HepG2 (cell line): ENCODE results near the gene COG5. TPM values are rescaled to one million over a fixed set of nuclear protein-coding genes. Genes with fewer than 3 reads are reported as not detected.

ENCODE experiments used
- ATAC-seq: fragments of 200-7000 bp; cut with Tn5 transposase; 3 replicates; pipeline ENCODE4 v1.9.1; 2020; ENCODE audit warnings: mild to moderate bottlenecking, moderate library complexity
- BruUV-seq: library from RNA; stranded (reverse); fragments of 400-500 nt; replicated peaks from 2 replicates; lab custom pipeline; 2021; lab: Mats Ljungman, UMichigan
- CTCF ChIA-PET: fragments of 300-600 bp; formaldehyde crosslinking; extraction: SDS; loops from one replicate; lab custom pipeline; 2021; ENCODE audit warnings: low total read pairs, inconsistent platforms, low intra/inter-chr PET ratio; lab: Yijun Ruan, JAX
- POLR2A ChIA-PET: fragments of 350-600 bp; sonication (Branson Sonifier 250); formaldehyde crosslinking; loops from one replicate; lab custom pipeline; 2020; ENCODE audit warnings: antibody characterized with exemption, inconsistent platforms; lab: Yijun Ruan, JAX
- DNase-seq: peaks from one replicate; pipeline ENCODE4 v3.0.0-alpha.2; 2015; ENCODE audit warnings: low spot score
- FAIRE-seq: peaks from 3 replicates; lab custom pipeline; 2011; peaks lifted over from hg19 to GRCh38; lab: Jason Lieb, UNC
- H2AFZ ChIP-seq: one replicate; pipeline ENCODE4 v1.6.1; 2011; ENCODE audit warnings: low read length, inconsistent platforms
- H3K27ac ChIP-seq: fragments of 300-600 bp; 3 replicates; pipeline ENCODE4 v1.8.0; 2011; ENCODE audit warnings: mixed run types, mild to moderate bottlenecking, mixed read lengths, low read length, inconsistent platforms; ENCODE audit not compliant: insufficient read depth; ENCODE audit errors: extremely low read length
- H3K27me3 ChIP-seq, 2 experiments: fragments of 200-600 bp in 1 of 2; 2 replicates in 1 of 2; 3 replicates in 1 of 2; pipeline versions ENCODE4 v1.6.0 to v1.8.0; 2011; ENCODE audit warnings: low read length in 2 of 2, mild to moderate bottlenecking in 2 of 2, moderate library complexity in 2 of 2, inconsistent platforms in 1 of 2; ENCODE audit not compliant: insufficient read depth in 2 of 2, control insufficient read depth in 1 of 2
- H3K36me3 ChIP-seq, 2 experiments: fragments of 200-600 bp in 1 of 2; replicated peaks in 1 of 2; 2 replicates in 1 of 2; 3 replicates in 1 of 2; pipeline versions ENCODE4 v1.5.1 to v1.8.0; 2011; ENCODE audit warnings: low read length in 2 of 2, inconsistent platforms in 1 of 2; ENCODE audit not compliant: insufficient read depth in 2 of 2, control insufficient read depth in 1 of 2
- H3K4me1 ChIP-seq: 2 replicates; pipeline ENCODE4 v1.5.1; 2012; ENCODE audit warnings: low read length, inconsistent platforms; ENCODE audit not compliant: insufficient read depth
- H3K4me2 ChIP-seq: 2 replicates; pipeline ENCODE4 v1.6.0; 2011; ENCODE audit warnings: low read depth, low read length, inconsistent platforms
- H3K4me3 ChIP-seq, 3 experiments: fragments of 200-600 bp in 1 of 3; sonication (generic), shearing (Covaris generic) in 1 of 3; replicated peaks in 1 of 3; 2 replicates each; pipeline ENCODE4 v1.5.1; 2011 to 2016; ENCODE audit warnings: low read length in 3 of 3, inconsistent platforms in 2 of 3, low read depth in 2 of 3, mild to moderate bottlenecking in 2 of 3, control low read depth in 1 of 3, mixed read lengths in 1 of 3; ENCODE audit not compliant: insufficient read depth in 1 of 3
- H3K79me2 ChIP-seq: one replicate; pipeline ENCODE4 v1.6.1; 2011; ENCODE audit warnings: low read length, inconsistent platforms; ENCODE audit not compliant: insufficient read depth
- H3K9ac ChIP-seq: 2 replicates; pipeline ENCODE4 v1.6.0; 2011; ENCODE audit warnings: mild to moderate bottlenecking, low read depth, low read length, inconsistent platforms; ENCODE audit not compliant: insufficient read depth
- H3K9me3 ChIP-seq: 2 replicates; pipeline ENCODE4 v1.5.1; 2012; ENCODE audit warnings: mild to moderate bottlenecking, low read length
- H4K20me1 ChIP-seq: 2 replicates; pipeline ENCODE4 v1.6.0; 2011; ENCODE audit warnings: inconsistent platforms, mild to moderate bottlenecking, low read length, moderate library complexity; ENCODE audit not compliant: insufficient read depth
- GFI1 ChIP-seq: sonication (generic); formaldehyde crosslinking; IDR thresholded peaks from 2 replicates; pipeline ENCODE4 v1.5.0; 2020; ENCODE audit warnings: missing genetic modification reagents, mild to moderate bottlenecking, borderline replicate concordance
- HIVEP1 ChIP-seq: sonication (generic); formaldehyde crosslinking; IDR thresholded peaks from 2 replicates; pipeline ENCODE4 v1.4.0; 2020; ENCODE audit warnings: mild to moderate bottlenecking, missing genetic modification reagents
- MAX ChIP-seq: IDR thresholded peaks from 2 replicates; pipeline ENCODE4 v1.6.1; 2012; ENCODE audit warnings: inconsistent platforms
- NFE2L2 ChIP-seq: fragments of 150-350 bp; IDR thresholded peaks from 2 replicates; pipeline ENCODE4 v1.6.1; 2014; ENCODE audit warnings: low read length
- PITX1 ChIP-seq: sonication (generic); formaldehyde crosslinking; IDR thresholded peaks from 2 replicates; pipeline ENCODE4 v1.5.1; 2020; ENCODE audit warnings: mild to moderate bottlenecking, missing genetic modification reagents
- RBFOX2 ChIP-seq: fragments of 200-400 bp; formaldehyde crosslinking; IDR thresholded peaks from 2 replicates; pipeline ENCODE4 v1.6.1; 2017; ENCODE audit warnings: low read depth, mild to moderate bottlenecking, low read length
- SKI ChIP-seq: fragments of 450-650 bp; IDR thresholded peaks from one replicate; pipeline ENCODE4 v1.6.1; 2018; ENCODE audit warnings: mild to moderate bottlenecking; ENCODE audit not compliant: partially characterized antibody
- SP2 ChIP-seq: sonication (generic); formaldehyde crosslinking; IDR thresholded peaks from 2 replicates; pipeline ENCODE4 v1.5.1; 2020; ENCODE audit warnings: mild to moderate bottlenecking, missing genetic modification reagents
- TGIF2 ChIP-seq: IDR thresholded peaks from 2 replicates; pipeline ENCODE4 v1.6.1; 2016; ENCODE audit warnings: control low read depth, missing compliant biosample characterization
- TMF1 ChIP-seq: sonication (generic); formaldehyde crosslinking; IDR thresholded peaks from 2 replicates; pipeline ENCODE4 v1.8.1; 2022; ENCODE audit warnings: low read depth, missing genetic modification reagents
- ZNF644 ChIP-seq: IDR thresholded peaks from 2 replicates; pipeline ENCODE4 v1.6.1; 2016; ENCODE audit warnings: low read depth
- WGBS: methylation state at CpG from one replicate; pipeline ENCODE4 v1.1.6; 2017; ENCODE audit warnings: low lambda C conversion rate; 5-methylcytosine and 5-hydroxymethylcytosine counted together
- in situ Hi-C: cut with HindIII; loops from 2 replicates; pipeline ENCODE4 v1.10.0; 2017; ENCODE audit warnings: low pct_unique_long_range_greater_than_20kb; ENCODE audit not compliant: extremely low pct_ligation_motif_present
- intact Hi-C: fragments of 100-400 bp; cut with micrococcal nuclease; formaldehyde crosslinking; loops from one replicate; pipeline ENCODE4 v1.10.0; 2022; ENCODE audit not compliant: unreplicated experiment
- polyA plus RNA-seq, 8 experiments: library from polyadenylated mRNA; depleted of rRNA in 3 of 8; stranded (reverse) in 7 of 8; unstranded in 1 of 8; fragments of >200 nt; fragmentation: Illumina TruSeq in 4 of 8; extraction: Trizol in 4 of 8; gene quantifications; 2 replicates each; pipeline versions ENCODE4 v1.2.1 to v1.2.3, GENCODE V29; 2011 to 2016; ENCODE audit warnings: low read depth in 4 of 8, missing spikeins in 1 of 8, mixed read lengths in 1 of 8; ENCODE audit not compliant: insufficient read depth in 1 of 8
- total RNA-seq, 5 experiments: library from RNA; depleted of rRNA; stranded (reverse); fragments of >200 nt; fragmentation: Illumina TruSeq; extraction: Trizol; gene quantifications; 2 replicates each; pipeline ENCODE4 v1.2.3, GENCODE V29; 2016; ENCODE audit warnings: low read depth in 1 of 5

Gene COG5
- total and polyA plus RNA-seq, 2 of the 13 experiments (the other 11 are each of a cell fraction or from before 2014, with no cell fraction given): 20.4 to 31.3 TPM

DNA sequence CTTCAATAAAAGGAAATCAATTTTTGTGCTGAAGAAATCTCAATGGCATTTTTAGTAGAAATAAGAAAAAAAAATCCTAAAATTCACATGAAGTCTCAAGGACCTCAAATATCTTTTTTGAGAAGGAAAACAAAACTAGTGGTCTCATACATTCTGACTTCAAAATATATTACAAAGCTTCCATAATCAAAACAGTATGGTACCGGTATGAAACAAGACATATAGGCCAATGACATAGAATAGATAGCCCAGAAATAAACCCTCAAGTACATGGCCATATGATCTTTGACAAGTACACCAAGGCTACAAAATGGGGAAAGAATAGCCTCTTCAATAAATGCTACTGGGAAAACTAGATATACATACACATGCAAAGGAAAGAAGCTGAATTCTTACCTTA is 225.6 kb downstream of the COG5 start (continued):
- TF ChIP-seq PITX1 (CRISPR knock-in tag) (no peak), TMF1 (CRISPR knock-in tag) (no peak), MAX (no peak), SKI (no peak)
- TF ChIP-seq, all 625 proteins: peak for 0

DNA sequence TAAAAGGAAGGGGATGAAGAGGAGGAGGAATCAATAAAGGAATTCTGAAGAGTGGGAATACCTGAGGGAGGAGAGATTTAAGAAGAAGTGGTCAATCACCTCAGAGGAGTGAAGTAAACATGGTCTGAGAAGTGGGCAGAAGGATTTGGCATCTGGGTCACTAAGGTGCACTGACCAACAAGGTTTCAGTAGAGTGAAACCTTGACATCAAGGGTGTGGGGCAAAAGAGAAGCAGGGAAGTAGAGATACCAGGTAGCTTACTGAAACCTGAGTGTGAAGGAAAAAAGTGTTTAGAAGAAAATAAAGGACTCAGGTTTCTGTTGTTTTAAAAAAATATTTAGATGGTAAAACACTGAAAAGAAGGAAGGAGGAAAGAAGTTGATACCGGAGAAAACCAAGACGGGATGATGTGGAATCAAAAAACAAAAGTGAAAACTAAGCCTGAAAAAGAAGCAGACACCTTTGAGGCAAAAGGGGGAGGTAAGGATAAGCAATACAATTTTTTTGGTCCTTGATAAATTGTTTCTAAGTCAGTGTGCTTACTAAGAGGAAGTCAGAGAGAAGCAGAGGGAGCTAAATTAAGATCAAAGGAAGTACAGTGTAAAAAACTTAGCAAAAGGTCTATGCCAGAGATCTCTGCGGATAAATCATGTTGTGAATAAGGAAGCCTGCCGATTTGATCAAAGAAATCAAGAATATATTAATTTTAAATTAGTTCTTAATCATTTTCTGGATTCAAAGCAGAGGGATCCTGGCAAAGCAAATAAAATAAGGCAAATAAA is 231.0 kb downstream of the COG5 start:
- H3K9ac ChIP-seq: no peak overlapping the region
- no peaks in the 10 kb centered on the region for H4K20me1 ChIP-seq
- FAIRE-seq: no peak
- WGBS: 96% methylated on average over 4 of the region's 4 CpGs
- H3K4me2 ChIP-seq: no peak overlapping the region
- no peaks in the 10 kb centered on the region for H3K79me2 ChIP-seq
- ChIA-PET CTCF (no interaction called here), POLR2A (no interaction called here)
- in situ Hi-C loops: no loop called here
- intact Hi-C loops: no loop called here
- no peak for ATAC-seq
- BruUV-seq: no TSS peak
- no peaks in the 10 kb centered on the region for H3K9me3 ChIP-seq
- DNase-seq: no peak
- no peak overlapping the region for H2AFZ ChIP-seq
- no peaks in the 10 kb centered on the region for H3K4me1 ChIP-seq
- no peak overlapping the region for H3K27ac ChIP-seq
- H3K36me3 ChIP-seq: no peaks in the 10 kb centered on the region
- no peak overlapping the region for H3K4me3 ChIP-seq
- no peaks in the 10 kb centered on the region for H3K27me3 ChIP-seq
- TF ChIP-seq GFI1 (CRISPR knock-in tag): no peak
- TF ChIP-seq RBFOX2: no peak
- no peak for TF ChIP-seq HIVEP1 (CRISPR knock-in tag)
- TF ChIP-seq ZNF644 (CRISPR knock-in tag): no peak
- TF ChIP-seq NFE2L2: no peak
- no peak for TF ChIP-seq SP2
- no peak for TF ChIP-seq TGIF2 (CRISPR knock-in tag)
